ENCODE results near the gene HIVEP1. TPM values are rescaled to one million over a fixed set of nuclear protein-coding genes. Genes with fewer than 3 reads are reported as not detected.
"Not testable (repeated sequence)": the region's sequence is repeated elsewhere in the genome, so short reads cannot be mapped to it uniquely, and the experiment has no call there.

The HIVEP1 gene
- polyA plus RNA-seq, 3 donors, result 1.7 to 8.7 (median 2.7) TPM

DNA sequence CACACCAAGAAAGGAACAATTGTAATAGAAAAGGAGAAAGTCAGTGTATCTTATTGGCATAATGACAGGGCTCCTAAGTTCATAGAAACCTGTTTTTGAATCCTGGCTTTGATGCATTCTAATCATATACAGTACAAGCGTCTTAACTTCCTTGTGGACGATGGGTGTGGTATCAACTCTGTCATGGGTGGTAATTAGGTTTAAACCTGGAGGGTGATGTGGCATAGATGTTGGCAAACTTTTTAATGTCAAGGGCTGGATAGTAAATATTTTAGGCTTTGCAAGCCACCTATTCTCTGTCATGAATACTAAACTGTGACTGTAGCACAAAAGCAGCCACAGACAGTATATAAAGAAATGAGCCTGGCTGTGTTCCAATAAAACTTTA is 139.3 kb downstream of the HIVEP1 start:
- WGBS (ENCODE audit: insufficient coverage), result no CpG with 5 or more reads among the region's 2 CpGs
- Mint-ChIP-seq H3K27me3 (ENCODE audit: low read depth in 3 of 3) (peaks cover 0 to 1% (median 0%) of the 10 kb centered on the region in 3 donors), H3K9me3 (no peaks in the 10 kb centered on the region), H3K4me1 (no peaks in the 10 kb centered on the region), H3K27ac (peak overlapping the region in 2 of 7 donors; percentile 30 to 31), H3K4me3 (no peak overlapping the region), H3K36me3 (peaks cover 4 to 11% of the 10 kb centered on the region in 2 donors)
- H3K36me3 ChIP-seq (replicated peaks in 1 of 2; ENCODE audit: control insufficient read depth in 1 of 2, insufficient read depth in 2 of 2, low read length in 2 of 2), result no peaks in the 10 kb centered on the region
- no peak overlapping the region for H3K9ac ChIP-seq (ENCODE audit: insufficient read depth, low read length, poor library complexity, severe bottlenecking)
- no peaks in the 10 kb centered on the region for H4K20me1 ChIP-seq (ENCODE audit: insufficient read depth, low read length)
- H3K27ac ChIP-seq (ENCODE audit: low read depth in 1 of 2, low read length in 2 of 2), result no peak overlapping the region
- H3K27me3 ChIP-seq (ENCODE audit: control insufficient read depth in 2 of 2, insufficient read depth in 2 of 2, low read length in 2 of 2), result no peaks in the 10 kb centered on the region
- H3K79me2 ChIP-seq (ENCODE audit: insufficient read depth, low read length), result no peaks in the 10 kb centered on the region
- intact Hi-C loops (cut with micrococcal nuclease), result loop anchor here in 1 of 2 donors (5.0 kb wide), 1 partner anchor 141 kb away; the partner anchor contains the start of gene EDN1
- DNase-seq, result no peak
- H3K4me2 ChIP-seq (replicated peaks; ENCODE audit: extremely low read depth, low read length, poor library complexity, severe bottlenecking), result no peak overlapping the region
- no peaks in the 10 kb centered on the region for H3K9me3 ChIP-seq (replicated peaks in 1 of 2; ENCODE audit: control insufficient read depth in 1 of 2, insufficient read depth in 1 of 2, low read length in 2 of 2)
- no peak overlapping the region for H3K4me3 ChIP-seq (replicated peaks in 1 of 3; ENCODE audit: low read depth in 2 of 3, low read length in 3 of 3)
- H3K4me1 ChIP-seq (ENCODE audit: control insufficient read depth in 1 of 2, insufficient read depth in 2 of 2, low read length in 2 of 2), result no peaks in the 10 kb centered on the region
- H2AFZ ChIP-seq (ENCODE audit: insufficient read depth, low read depth, low read length, poor library complexity, severe bottlenecking), result no peak overlapping the region
- TF ChIP-seq, protein P1, sequence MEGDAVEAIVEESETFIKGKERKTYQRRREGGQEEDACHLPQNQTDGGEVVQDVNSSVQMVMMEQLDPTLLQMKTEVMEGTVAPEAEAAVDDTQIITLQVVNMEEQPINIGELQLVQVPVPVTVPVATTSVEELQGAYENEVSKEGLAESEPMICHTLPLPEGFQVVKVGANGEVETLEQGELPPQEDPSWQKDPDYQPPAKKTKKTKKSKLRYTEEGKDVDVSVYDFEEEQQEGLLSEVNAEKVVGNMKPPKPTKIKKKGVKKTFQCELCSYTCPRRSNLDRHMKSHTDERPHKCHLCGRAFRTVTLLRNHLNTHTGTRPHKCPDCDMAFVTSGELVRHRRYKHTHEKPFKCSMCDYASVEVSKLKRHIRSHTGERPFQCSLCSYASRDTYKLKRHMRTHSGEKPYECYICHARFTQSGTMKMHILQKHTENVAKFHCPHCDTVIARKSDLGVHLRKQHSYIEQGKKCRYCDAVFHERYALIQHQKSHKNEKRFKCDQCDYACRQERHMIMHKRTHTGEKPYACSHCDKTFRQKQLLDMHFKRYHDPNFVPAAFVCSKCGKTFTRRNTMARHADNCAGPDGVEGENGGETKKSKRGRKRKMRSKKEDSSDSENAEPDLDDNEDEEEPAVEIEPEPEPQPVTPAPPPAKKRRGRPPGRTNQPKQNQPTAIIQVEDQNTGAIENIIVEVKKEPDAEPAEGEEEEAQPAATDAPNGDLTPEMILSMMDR (IDR thresholded peaks at IDR 0.05), result no peak

DNA sequence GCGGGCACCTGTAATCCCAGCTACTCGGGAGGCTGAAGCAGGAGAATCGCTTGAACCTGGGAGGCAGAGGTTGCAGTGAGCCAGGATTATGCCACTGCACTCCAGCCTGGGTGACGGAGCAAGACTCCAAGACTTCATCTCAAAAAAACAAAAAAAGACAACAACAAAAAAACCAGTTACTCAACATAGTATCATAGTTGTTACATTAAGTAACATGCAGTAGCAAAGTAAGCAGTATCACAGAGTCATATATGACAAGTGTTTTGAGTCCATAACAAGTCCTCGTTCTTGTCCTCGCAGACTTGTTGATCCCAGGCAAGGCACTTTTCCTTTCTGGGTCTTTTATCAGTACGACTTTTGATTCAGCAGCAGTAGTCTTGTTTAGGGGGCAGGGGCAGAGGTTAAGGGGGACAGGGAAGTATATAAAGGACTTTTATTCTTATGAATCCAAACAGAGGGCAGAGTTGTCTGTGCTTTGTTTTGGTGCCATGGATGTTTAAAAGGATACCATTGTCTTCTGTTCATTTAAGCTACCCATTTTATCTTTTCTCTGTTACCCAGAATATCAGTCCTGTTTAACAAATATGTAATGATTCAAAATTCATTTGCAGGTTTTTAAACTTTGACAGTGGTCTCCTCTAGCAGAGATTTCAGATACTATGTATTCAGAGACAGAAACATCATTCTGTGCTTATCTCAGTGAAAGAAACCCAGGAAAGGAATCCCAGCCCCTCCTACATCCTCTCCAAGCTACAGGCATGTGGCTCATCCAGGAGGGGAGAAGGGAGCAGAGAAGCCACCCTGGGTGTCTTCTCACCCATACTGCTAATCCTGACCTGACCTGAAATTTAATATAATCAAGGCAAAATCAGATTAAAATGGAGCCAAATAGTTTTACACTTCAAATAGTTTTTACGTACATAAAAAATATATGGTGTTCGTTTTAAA is 140.2 kb downstream of the HIVEP1 start:
- Histone ChIP-seq H3K27me3 (ENCODE audit: control insufficient read depth in 2 of 2, insufficient read depth in 2 of 2, low read length in 2 of 2) (no peaks in the 10 kb centered on the region), H3K4me2 (replicated peaks; ENCODE audit: extremely low read depth, low read length, poor library complexity, severe bottlenecking) (no peak overlapping the region), H3K9ac (ENCODE audit: insufficient read depth, low read length, poor library complexity, severe bottlenecking) (no peak overlapping the region), H3K4me3 (replicated peaks in 1 of 3; ENCODE audit: low read depth in 2 of 3, low read length in 3 of 3) (no peak overlapping the region), H3K36me3 (replicated peaks in 1 of 2; ENCODE audit: control insufficient read depth in 1 of 2, insufficient read depth in 2 of 2, low read length in 2 of 2) (no peaks in the 10 kb centered on the region), H3K4me1 (ENCODE audit: control insufficient read depth in 1 of 2, insufficient read depth in 2 of 2, low read length in 2 of 2) (no peaks in the 10 kb centered on the region), H4K20me1 (ENCODE audit: insufficient read depth, low read length) (no peaks in the 10 kb centered on the region), H3K27ac (ENCODE audit: low read depth in 1 of 2, low read length in 2 of 2) (no peak overlapping the region), H3K9me3 (replicated peaks in 1 of 2; ENCODE audit: control insufficient read depth in 1 of 2, insufficient read depth in 1 of 2, low read length in 2 of 2) (no peaks in the 10 kb centered on the region), H3K79me2 (ENCODE audit: insufficient read depth, low read length) (no peaks in the 10 kb centered on the region), H2AFZ (ENCODE audit: insufficient read depth, low read depth, low read length, poor library complexity, severe bottlenecking) (no peak overlapping the region)
- H3K27me3 Mint-ChIP-seq (ENCODE audit: low read depth in 3 of 3), result no peaks in the 10 kb centered on the region
- intact Hi-C loops (cut with micrococcal nuclease), result loop anchor here in 1 of 2 donors (5.0 kb wide), 1 partner anchor 140 kb away; the partner anchor contains the start of gene EDN1
- TF ChIP-seq, protein P1 (IDR thresholded peaks at IDR 0.05), result no peak
- no peak for DNase-seq
- H3K27ac Mint-ChIP-seq, result peak overlapping the region in 1 of 7 donors; percentile 31
- no peak overlapping the region for H3K4me3 Mint-ChIP-seq
- H3K36me3 Mint-ChIP-seq, result peaks cover 0 to 7% of the 10 kb centered on the region in 2 donors
- no peaks in the 10 kb centered on the region for H3K9me3 Mint-ChIP-seq
- H3K4me1 Mint-ChIP-seq, result no peaks in the 10 kb centered on the region
- 92% methylated on average over 5 of the region's 9 CpGs for WGBS (ENCODE audit: insufficient coverage)

DNA sequence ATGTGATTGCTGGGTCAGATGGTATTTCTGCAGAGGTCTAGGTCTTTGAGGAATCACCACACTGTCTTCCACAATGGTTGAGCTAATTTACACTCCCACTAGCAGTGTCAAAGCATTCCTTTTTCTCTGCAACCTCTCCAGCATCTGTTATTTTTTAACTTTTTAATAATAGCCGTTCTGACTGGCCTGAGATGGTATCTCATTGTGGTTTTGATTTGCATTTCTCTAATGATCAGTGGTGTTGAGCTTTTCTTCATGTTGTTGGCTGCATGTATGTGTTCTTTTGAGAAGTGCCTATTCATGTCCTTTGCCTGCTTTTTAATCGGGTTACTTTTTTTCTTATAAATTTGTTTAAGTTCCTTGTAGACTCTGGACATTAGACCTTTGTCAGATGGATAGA is 143.7 kb downstream of the HIVEP1 start:
- DNase-seq; H3K4me3 Mint-ChIP-seq; H2AFZ ChIP-seq (ENCODE audit: insufficient read depth, low read depth, low read length, poor library complexity, severe bottlenecking); H3K79me2 ChIP-seq (ENCODE audit: insufficient read depth, low read length); H4K20me1 ChIP-seq (ENCODE audit: insufficient read depth, low read length); H3K4me2 ChIP-seq (replicated peaks; ENCODE audit: extremely low read depth, low read length, poor library complexity, severe bottlenecking); H3K9me3 ChIP-seq (replicated peaks in 1 of 2; ENCODE audit: control insufficient read depth in 1 of 2, insufficient read depth in 1 of 2, low read length in 2 of 2); intact Hi-C loops (cut with micrococcal nuclease); H3K9me3 Mint-ChIP-seq; H3K4me1 ChIP-seq (ENCODE audit: control insufficient read depth in 1 of 2, insufficient read depth in 2 of 2, low read length in 2 of 2); H3K27ac ChIP-seq (ENCODE audit: low read depth in 1 of 2, low read length in 2 of 2); H3K27me3 ChIP-seq (ENCODE audit: control insufficient read depth in 2 of 2, insufficient read depth in 2 of 2, low read length in 2 of 2); H3K9ac ChIP-seq (ENCODE audit: insufficient read depth, low read length, poor library complexity, severe bottlenecking); H3K4me3 ChIP-seq (replicated peaks in 1 of 3; ENCODE audit: low read depth in 2 of 3, low read length in 3 of 3); H3K36me3 ChIP-seq (replicated peaks in 1 of 2; ENCODE audit: control insufficient read depth in 1 of 2, insufficient read depth in 2 of 2, low read length in 2 of 2); H3K27ac Mint-ChIP-seq; H3K4me1 Mint-ChIP-seq; H3K27me3 Mint-ChIP-seq (ENCODE audit: low read depth in 3 of 3): not testable (repeated sequence)
- H3K36me3 Mint-ChIP-seq, result peaks cover 11 to 16% of the 10 kb centered on the region in 2 donors
- WGBS (ENCODE audit: insufficient coverage), result 83% methylated on average over 1 of the region's 2 CpGs
